GM21360 (cell line): ENCODE measurements around the gene TAS1R1.
A peak's percentile ranks its signal among the peaks of the same experiment; 100 is the strongest.

Experiments used
- ATAC-seq: cut with Tn5 transposase; IDR thresholded peaks from one replicate; pipeline ENCODE4 v1.9.1; 2021; ENCODE audit warnings: mild to moderate bottlenecking, moderate library complexity; ENCODE audit not compliant: unreplicated experiment

The TAS1R1 gene

GRCh38 chr1:6570987-6571386, 15.9 kb downstream of the TAS1R1 start:
- no peak for ATAC-seq

DNA sequence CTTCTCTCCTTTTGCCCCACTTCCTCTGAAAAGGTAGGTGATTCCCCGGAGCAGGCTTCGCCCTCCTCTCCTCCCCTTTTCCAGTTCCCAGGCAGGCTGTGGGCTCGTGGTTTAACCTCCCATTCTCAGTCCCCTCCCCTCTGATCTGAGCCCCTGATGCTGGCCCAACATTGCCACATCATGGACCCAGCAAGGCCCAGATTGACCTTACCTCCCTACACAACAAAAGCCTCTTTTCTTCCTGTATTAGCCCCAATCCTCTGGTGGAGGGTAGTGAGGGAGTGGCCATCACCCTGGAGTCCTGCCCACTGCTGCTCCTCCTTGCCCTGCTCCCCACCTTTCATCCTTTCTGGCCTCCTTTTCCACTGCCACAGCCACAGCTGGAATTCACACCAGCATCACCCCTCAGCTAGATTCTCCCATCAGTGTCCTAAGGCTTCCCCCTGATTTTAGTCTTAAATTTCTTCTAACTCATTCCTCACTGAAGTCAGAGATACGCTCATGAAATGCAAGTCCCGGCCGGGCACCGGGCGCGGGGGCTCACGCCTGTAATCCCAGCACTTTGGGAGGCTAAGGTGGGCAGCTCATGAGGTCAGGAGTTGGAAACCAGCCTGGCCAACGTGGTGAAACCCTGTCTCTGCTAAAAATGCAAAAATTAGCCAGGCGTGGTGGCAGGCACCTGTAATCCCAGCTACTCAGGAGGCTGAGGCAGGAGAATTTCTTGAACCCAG, 17.7 kb downstream of the TAS1R1 start:
- no peak for ATAC-seq

- ATAC-seq = no peak
Observed at GRCh38 chr1:6574025-6574620, 19.0 kb downstream of the TAS1R1 start.

DNA sequence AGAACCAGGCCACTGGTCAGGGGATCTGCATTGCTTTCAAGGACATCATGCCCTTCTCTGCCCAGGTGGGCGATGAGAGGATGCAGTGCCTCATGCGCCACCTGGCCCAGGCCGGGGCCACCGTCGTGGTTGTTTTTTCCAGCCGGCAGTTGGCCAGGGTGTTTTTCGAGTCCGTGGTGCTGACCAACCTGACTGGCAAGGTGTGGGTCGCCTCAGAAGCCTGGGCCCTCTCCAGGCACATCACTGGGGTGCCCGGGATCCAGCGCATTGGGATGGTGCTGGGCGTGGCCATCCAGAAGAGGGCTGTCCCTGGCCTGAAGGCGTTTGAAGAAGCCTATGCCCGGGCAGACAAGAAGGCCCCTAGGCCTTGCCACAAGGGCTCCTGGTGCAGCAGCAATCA, 19.7 kb downstream of the TAS1R1 start:
- ATAC-seq = no peak

DNA sequence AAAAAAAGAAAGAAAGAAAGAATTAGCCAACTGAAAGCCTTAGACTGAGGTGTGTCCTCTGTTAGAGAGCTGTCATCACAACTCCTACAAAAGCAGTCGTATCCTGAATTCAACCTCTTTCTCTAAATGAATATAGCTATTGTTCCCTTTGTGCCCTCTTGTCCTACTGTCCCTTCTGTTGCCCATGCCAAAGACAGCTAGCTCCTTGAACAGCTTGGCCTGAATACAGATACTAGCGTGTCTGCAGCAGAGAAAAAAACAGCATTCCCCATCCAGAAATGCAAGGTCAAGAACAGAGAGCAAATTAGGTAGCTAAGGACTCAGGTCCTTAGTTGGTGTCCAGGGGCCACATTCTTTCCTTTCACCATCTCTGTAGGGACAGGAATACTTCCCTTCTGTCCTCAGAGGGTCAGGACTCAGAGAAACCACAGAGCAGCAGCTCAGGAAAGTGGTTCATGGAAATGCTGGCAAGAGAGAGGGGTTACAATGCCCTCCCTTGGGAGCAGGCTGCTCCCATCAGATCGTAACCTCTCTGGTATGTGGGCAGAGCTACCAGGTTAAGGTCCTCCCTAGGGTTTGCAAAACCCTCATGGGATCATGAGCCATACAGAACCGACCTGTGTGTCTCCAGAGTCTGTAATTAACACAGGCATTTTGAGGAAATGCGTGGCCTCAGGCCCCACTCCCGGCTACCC, 22.9 kb downstream of the TAS1R1 start:
- ATAC-seq = no peak

- no peak for ATAC-seq
Observed at GRCh38 chr1:6578624-6579373, 23.7 kb downstream of the TAS1R1 start.

DNA sequence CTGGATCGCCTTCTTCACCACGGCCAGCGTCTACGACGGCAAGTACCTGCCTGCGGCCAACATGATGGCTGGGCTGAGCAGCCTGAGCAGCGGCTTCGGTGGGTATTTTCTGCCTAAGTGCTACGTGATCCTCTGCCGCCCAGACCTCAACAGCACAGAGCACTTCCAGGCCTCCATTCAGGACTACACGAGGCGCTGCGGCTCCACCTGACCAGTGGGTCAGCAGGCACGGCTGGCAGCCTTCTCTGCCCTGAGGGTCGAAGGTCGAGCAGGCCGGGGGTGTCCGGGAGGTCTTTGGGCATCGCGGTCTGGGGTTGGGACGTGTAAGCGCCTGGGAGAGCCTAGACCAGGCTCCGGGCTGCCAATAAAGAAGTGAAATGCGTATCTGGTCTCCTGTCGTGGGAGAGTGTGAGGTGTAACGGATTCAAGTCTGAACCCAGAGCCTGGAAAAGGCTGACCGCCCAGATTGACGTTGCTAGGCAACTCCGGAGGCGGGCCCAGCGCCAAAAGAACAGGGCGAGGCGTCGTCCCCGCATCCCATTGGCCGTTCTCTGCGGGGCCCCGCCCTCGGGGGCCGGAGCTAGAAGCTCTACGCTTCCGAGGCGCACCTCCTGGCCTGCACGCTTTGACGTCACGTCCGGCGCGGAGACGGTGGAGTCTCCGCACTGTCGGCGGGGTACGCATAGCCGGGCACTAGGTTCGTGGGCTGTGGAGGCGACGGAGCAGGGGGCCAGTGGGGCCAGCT, 24.4 kb downstream of the TAS1R1 start, which contains the start of gene ZBTB48:
Gene ZBTB48, plus strand, starts transcription at position 621 of the 745 bp plus-strand sequence. CDS start 616 bp downstream, outside the sequence.
- ATAC-seq = peak; percentile 92

- ATAC-seq = no peak
Observed at GRCh38 chr1:6580119-6580592, 25.0 kb downstream of the TAS1R1 start.

DNA sequence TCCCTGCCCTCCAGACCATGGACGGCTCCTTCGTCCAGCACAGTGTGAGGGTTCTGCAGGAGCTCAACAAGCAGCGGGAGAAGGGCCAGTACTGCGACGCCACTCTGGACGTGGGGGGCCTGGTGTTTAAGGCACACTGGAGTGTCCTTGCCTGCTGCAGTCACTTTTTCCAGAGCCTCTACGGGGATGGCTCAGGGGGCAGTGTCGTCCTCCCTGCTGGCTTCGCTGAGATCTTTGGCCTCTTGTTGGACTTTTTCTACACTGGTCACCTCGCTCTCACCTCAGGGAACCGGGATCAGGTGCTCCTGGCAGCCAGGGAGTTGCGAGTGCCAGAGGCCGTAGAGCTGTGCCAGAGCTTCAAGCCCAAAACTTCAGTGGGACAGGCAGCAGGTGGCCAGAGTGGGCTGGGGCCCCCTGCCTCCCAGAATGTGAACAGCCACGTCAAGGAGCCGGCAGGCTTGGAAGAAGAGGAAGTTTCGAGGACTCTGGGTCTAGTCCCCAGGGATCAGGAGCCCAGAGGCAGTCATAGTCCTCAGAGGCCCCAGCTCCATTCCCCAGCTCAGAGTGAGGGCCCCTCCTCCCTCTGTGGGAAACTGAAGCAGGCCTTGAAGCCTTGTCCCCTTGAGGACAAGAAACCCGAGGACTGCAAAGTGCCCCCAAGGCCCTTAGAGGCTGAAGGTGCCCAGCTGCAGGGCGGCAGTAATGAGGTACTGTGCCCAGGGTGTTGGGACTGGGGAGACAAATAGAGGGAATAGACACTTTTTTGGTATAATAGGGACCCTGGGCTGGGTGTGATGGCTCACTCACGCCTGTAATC, 25.7 kb downstream of the TAS1R1 start:
- no peak for ATAC-seq

DNA sequence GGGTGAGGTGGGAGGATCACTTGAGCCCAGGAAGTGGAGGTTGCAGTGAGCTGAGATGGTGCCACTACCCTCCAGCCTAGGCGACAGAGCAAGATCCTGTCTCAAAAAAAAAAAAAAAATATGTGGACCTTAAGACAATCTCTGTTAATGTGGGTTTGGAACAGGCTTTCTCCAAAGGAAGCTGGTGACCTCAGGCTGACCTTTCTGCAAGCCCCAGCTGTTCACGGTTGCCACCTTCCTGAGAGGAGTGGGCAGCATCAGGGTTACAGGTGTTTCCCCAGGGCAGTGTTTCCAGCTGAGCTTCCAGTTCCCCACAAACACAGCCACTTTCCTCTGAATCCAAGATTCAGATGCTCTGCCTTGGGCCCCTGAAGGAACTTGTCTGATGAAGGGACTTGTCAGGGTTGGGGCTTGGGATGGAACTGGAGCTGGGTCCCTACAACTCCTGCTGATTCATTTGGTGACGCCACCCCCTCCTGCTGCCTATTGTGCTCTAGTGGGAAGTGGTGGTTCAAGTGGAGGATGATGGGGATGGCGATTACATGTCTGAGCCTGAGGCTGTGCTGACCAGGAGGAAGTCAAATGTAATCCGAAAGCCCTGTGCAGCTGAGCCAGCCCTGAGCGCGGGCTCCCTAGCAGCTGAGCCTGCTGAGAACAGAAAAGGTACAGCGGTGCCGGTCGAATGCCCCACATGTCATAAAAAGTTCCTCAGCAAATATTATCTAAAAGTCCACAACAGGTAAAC, 26.6 kb downstream of the TAS1R1 start:
- no peak for ATAC-seq

DNA sequence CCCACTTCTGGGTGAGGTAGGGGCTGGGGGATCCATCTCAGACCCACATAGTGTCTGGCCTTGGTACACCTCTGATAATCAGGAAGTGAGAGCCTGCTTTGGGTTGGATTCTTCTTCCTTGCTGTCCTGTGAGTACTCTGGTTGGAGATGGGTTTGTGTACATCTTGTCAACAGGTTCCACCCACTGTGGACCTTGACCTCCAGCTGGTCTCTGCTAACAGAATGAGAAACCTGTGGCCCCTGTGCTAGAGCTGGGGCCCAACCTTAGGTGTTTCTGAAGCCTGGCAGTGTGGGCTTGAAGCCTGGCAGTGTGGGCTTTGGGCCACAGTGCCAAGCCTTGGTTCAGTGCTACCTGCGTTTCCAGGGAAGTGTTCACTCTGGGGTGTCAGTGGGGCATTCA, 27.3 kb downstream of the TAS1R1 start:
- ATAC-seq = no peak

- no peak for ATAC-seq
Observed at GRCh38 chr1:6584126-6585080, 29.3 kb downstream of the TAS1R1 start.

GRCh38 chr1:6585081-6585722, 30.1 kb downstream of the TAS1R1 start:
- ATAC-seq = no peak

GRCh38 chr1:6585841-6586240, 30.7 kb downstream of the TAS1R1 start:
- no peak for ATAC-seq

DNA sequence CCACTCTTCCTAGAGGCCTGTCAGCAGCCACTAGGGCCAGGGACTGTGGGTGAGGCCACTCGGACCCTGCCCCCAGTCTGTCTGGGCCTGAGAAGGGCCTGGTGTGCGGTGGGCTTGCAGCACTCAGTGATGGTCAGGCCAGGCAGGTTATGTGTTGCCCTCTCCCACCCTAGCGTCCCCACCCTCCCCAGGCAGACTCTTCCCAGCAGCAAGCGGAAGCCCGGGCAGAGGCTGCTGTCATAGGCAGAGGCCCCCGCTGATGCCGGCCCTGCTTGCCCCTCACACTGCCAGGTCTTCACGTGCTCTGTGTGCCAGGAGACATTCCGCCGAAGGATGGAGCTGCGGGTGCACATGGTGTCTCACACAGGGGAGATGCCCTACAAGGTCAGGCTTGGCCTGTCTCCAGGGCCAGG, 31.3 kb downstream of the TAS1R1 start:
- no peak for ATAC-seq

GRCh38 chr1:6587261-6588005, 32.3 kb downstream of the TAS1R1 start:
- ATAC-seq = no peak
